GM18909 (cell line): Measurements from ENCODE around the gene NRCAM.

Experiments used
- ATAC-seq: cut with Tn5 transposase; IDR thresholded peaks from one replicate; pipeline ENCODE4 v1.9.1; 2021; ENCODE audit warnings: mild to moderate bottlenecking; ENCODE audit not compliant: unreplicated experiment, poor library complexity

The NRCAM gene

GRCh38 chr7:108143658-108144420 lies 312.4 kb downstream of the NRCAM start:
- ATAC-seq = no peak

DNA sequence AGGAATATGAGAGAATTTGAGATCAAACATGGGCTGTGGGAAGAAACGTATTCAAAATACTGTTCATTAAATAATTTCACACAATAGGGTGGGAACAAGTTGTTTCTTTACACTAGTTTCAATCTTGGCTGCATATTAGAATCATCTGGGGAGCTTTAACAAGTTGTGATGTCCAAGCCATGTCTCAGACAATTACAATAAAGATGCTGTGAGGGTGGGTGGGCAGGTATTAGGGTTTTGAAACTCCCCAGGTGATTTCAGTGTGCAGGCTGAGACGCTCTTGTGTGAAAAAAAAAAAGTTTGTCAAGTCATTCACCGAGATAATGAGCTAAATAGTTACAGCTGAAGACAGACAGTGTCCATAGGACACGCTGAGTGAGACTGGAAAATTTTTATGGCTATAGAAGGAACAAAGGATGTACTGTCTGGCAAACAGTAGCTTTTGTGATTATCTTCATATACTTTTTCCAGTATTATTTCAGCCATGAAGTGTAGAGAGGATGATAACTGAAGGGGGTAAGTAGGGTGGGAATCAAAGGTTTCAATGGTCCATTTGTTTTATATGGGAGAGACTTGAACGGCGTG lies 313.5 kb downstream of the NRCAM start:
- no peak for ATAC-seq

- no peak for ATAC-seq
Measured at GRCh38 chr7:108142180-108142579, 314.1 kb downstream of the NRCAM start.

GRCh38 chr7:108140671-108141070 lies 315.6 kb downstream of the NRCAM start:
- ATAC-seq = no peak

DNA sequence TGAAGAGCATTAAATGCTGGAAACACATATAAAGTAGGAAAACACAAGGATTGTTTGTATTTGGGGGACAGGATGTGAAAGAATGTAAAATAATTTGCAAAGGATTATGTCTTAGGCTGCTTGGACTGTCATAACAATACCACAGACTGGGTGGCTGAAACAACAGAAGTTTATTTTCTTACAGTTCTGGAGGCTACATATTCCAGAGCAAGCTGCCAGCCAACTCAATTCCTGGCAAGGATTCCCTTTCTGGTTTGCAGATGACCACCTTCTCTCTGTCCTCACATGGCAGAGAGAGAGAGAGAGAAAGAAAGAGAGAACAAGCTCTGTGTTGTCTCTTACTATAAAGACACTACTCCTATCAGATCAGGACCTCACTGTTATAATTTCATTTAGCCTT lies 317.3 kb downstream of the NRCAM start:
- no peak for ATAC-seq

- ATAC-seq = no peak
Measured at GRCh38 chr7:108137993-108138392, 318.2 kb downstream of the NRCAM start.

GRCh38 chr7:108137040-108137439 lies 319.2 kb downstream of the NRCAM start:
- ATAC-seq = no peak

- peak; percentile 30 for ATAC-seq
Measured at GRCh38 chr7:108136191-108136688, 320.0 kb downstream of the NRCAM start.

DNA sequence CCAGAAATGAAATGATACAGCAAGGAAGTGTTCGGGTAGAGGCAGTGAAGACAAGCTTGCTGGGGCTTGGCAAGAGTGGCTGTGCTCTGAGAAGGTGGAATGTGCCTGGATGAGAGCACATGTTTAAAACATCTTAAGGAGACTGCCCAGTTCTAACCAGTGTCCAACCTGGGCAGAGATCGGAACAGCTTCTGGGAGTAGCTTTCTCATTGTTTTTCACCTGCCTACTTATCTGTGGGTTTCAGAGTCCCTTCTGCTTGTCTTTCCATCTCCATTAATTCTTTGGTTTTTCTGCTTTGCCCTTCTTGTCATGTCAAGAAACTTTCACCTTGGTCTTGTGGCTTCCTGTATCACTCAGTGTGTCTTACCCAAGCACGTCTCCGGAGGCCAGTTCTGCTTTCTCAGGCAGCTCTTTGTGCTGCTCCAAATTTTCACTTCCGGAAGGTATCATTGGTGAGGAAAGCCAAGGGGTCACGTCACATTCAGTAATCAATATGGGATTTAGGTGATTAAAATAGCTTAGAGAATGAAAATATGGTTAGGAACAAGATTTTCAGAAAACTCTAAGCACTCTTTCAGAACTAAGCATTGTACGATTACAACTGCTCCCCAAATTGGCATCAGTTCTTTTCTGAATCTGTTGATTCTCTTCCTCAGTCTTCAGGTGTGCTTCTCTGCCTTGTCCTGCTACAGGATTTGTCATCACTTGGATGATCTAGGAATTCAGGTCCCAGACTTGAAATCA lies 320.6 kb downstream of the NRCAM start:
- peak; percentile 99 for ATAC-seq

GRCh38 chr7:108134486-108134885 lies 321.8 kb downstream of the NRCAM start:
- no peak for ATAC-seq

GRCh38 chr7:108132551-108133265 lies 323.5 kb downstream of the NRCAM start:
- no peak for ATAC-seq

GRCh38 chr7:108130261-108130660 lies 326.0 kb downstream of the NRCAM start, which contains the start of gene LAMB4:
Gene LAMB4, minus strand, starts transcription at chr7:108130361. Its CDS starts 7,197 bp downstream, at chr7:108123164.
- no peak for ATAC-seq

GRCh38 chr7:108129018-108129965 lies 326.9 kb downstream of the NRCAM start:
- no peak for ATAC-seq

DNA sequence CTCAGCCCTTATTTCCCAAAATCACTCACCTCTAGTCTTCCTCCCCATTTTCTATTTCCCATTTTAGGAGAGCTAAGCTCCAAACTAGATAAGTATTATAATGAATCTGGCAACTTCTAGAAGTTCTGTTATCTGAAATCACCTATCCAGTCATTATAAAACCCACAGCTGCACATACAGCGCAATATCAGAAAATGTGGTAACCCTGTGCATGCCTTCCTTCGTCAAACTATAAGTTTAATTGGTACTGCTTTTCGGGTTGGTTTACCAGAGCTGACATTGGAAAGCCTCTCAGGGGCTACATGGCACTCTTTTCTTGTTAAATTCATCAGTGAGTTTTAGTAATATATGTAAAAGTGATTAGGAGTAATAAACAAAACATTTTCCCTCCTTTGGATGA lies 327.7 kb downstream of the NRCAM start:
- ATAC-seq = no peak

DNA sequence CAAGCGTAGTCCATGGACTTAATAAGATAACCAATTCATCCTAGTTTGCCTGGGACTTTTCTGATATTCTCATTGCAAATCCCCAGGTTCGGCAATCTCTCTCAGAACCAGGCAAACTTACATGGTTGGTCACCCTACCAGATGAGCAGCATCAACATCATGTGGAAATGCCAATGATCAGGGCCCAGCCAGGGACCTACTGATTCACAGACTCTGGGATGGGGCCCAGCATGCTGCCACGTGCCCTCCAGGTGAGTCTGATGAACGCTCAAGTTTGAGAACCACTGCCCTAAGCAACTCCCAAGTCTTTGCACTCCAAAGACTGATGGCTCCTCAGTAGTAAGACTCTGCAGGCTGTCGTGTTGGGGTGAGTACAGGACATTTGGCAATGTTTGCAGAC lies 328.8 kb downstream of the NRCAM start:
- no peak for ATAC-seq

DNA sequence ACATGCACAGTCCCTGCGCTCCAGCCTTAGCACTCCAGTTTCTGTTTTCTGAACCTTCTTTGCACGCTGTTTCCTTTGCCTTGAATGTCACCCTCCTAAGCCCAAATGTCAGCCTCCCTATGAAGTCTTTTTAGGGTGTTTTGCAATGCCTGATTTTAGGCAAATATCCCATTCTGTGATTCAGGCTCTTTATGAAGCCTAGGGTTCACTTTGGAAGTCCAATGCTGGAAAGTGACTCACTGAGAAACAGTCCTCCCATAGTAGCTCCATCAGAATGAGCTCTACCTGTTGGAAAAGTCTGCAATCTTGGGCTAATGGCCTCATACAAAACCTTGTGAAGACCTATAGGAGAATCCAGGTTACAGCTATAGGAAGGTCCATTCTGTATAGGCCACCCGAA lies 331.4 kb downstream of the NRCAM start:
- no peak for ATAC-seq

- no peak for ATAC-seq
Measured at GRCh38 chr7:108122181-108122580, 334.1 kb downstream of the NRCAM start.

GRCh38 chr7:108120933-108121332 lies 335.3 kb downstream of the NRCAM start:
- ATAC-seq = no peak

- ATAC-seq = no peak
Measured at GRCh38 chr7:108120196-108120595, 336.0 kb downstream of the NRCAM start.
